HG03378 (cell line): ENCODE results near the gene PTPRT.
"Not testable (repeated sequence)": the region's sequence is repeated elsewhere in the genome, so short reads cannot be mapped to it uniquely, and the experiment has no call there.

Experiments
- ATAC-seq: cut with Tn5 transposase; IDR thresholded peaks from one replicate; pipeline ENCODE4 v1.9.1; 2021; ENCODE audit warnings: mild to moderate bottlenecking, moderate library complexity; ENCODE audit not compliant: unreplicated experiment

PTPRT gene

DNA sequence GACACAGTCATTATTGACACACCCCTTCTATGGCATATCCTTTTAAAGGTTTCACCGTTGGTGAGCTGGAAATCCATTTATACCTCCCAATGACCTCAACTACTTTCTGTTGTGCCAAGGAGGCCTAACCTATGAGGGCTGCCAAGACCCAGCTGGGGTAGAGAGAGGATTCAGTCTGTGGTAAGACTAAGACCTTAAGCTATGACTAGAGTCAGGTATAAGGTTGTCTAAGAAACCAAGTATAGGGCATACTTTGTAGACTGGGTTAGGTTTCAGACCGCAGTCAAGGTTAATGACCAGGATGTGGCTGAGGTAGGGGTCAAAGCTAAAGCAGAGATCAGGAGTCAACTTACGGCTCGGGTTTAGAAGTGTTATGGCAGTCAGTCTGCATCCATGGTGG, 930.3 kb downstream of the PTPRT start:
- no peak for ATAC-seq

DNA sequence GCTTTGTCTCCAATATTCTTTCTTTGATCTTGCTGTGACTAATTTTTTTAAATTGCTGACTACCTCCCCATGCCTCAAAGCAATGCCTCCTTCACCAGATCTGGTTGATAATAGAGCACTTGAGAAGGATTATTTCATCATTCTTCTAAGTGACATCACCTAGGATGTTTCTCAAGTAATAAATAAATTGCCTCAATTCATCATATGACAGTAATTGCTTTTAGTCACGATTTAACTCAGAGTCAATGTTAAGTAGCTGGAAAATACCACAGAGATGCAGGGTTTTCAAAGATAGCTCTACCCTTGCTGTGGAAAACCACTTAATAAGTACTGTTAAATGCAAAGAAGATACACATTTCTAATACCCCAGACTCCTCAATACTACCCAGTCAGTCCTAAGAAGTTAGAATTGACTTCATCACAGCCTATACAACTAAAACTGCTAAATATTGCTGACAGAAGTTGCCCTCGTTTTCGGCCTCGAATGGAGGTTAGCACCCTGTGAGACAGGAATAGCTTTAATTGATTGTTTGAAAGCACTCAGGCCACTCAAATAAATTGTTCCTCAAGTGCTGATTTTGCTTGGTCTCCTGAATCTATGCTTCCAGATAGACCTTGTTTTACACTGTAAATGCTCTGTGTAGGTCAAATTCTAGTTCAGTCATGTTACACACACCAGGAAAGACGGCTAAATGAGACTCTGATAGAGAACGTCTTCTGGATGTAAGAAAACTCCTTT, 931.0 kb downstream of the PTPRT start:
- no peak for ATAC-seq

DNA sequence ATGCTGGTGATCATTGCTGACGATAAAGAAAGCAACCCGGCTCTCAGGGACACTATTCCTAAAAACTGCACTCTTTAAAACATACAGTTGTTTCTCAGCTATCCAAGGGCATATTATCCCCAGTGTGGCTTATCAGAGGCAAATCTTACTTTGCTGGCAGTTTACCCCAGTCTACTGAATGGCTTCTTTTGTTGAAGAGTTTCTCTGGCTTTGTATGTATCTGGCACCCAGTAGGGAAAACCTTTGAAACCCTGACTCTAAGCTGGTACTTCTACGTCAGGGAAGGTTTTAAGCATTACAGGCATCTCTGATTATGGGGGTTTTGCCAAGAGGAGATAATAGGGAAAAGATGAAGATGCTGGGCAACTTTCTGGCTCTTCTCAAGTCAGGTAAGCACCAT, 933.9 kb downstream of the PTPRT start:
- no peak for ATAC-seq

DNA sequence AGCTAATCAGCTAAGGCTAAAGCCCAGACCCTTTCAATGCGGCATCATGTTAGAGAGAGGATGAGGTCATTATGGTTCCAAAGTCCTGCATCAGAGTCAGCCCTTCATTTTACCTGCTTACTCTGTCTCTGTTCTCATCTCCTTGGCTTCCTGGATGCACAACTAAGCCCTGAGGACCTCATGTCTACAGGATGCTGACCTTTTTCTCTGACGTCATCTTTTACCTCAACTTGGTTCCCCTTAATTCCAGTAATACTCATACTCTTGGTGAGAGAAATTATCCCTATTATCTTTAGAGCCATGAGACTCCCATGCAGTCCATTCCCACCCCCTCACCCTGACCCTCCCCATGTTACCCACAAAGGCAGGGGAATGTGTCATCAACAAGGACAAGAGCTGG, 935.0 kb downstream of the PTPRT start:
- ATAC-seq, result no peak

DNA sequence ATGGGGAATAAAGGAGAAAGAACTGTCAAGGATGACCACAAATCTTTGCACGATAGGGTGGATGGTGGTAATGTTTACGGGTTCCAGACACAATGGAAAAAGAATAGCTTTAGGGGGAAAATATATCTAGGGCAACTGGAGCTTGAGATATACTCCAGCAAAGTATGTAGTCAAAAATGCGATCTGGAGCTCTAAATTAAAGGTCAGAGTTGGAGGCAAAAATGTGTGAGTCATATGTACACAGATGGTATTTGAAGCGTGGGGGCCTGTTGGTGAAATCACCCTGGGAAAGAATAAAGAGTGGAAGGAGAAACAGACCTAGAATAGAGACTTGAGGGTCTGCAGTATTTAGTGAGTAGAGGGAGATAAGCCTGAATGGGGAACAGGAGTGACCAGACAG, 937.6 kb downstream of the PTPRT start:
- ATAC-seq, result no peak

DNA sequence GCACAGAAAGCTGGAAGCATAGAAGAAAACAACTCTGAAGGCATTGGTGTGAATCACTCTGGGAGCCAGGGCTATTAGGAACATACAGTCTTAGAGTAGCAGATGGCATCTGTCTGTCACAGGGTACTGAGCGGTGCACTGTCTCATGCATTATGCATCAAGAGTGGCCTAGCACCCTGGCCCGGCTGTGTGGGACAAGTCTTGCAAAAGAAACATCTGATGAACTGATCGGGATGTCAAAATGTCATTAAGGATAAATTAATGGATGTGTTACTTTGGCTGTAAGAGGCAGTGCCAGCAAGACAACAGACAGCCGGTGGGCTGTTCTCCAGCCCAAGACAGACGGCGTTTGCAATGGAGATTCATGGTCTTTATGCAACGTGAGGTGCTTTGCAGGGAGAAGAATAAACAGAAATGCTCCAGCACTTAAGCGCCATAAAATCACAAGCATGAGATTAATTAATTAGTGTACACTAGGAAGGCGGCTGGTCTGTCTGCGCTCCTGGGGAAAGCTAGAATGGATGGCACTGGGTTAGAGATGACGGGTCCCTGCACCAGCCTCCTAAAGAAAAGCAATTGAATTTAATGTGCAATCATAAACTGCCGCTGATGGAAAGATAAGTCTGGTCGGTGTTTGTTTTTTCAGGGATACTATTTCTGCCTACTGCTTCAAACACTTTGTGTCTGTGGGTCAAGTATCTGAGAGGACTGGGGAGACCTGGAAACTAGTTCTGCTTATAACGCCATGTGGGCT, 970.9 kb downstream of the PTPRT start:
- ATAC-seq, result no peak

DNA sequence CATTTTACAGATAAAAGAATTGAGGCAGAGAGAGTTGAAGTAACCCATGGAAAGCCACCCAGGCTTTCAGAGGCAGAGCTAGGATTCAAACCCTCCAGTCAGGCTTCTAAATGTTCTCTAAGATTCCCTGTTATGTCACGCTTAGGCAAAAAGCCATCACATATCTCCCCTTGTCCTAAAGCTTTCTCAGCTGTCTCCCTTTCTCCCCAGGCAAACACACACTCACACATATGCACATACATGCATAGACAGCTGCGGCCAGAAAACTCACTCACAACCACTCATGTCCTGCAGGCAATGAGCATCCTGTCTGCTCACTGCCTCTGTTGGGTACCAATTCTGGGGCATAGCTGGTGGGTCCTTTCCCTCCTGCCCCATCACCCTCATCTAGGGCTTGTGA, 975.6 kb downstream of the PTPRT start:
- ATAC-seq, result no peak

DNA sequence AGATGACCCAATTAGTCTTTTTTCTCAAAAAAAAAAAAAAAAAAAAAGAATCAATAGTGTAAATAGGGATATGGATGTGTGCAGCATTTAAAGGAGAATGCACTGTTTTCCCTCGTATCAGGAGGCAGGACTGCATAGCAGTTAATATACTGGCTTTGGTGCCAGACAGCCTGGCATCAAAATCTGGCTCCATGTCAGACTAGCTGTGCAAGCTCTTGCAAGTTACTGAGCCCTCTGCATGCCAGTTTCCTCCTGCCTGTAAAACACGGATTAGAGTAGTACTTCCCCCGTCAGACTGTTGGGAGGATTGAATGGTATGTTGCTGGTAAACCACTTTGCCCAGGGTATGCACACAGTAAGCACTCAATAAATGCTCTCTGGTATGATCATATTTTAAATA, 977.3 kb downstream of the PTPRT start:
- no peak for ATAC-seq

DNA sequence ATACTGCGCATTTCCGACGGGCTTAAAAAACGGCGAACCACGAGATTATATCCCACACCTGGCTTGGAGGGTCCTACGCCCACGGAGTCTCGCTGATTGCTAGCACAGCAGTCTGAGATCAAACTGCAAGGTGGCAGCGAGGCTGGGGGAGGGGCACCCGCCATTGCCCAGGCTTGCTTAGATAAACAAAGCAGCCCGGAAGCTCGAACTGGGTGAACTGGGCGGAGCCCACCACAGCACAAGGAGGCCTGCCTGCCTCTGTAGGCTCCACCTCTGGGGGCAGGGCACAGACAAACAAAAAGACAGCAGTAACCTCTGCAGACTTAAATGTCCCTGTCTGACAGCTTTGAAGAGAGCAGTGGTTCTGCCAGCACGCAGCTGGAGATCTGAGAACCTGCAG, 983.1 kb downstream of the PTPRT start:
- not testable (repeated sequence) for ATAC-seq

DNA sequence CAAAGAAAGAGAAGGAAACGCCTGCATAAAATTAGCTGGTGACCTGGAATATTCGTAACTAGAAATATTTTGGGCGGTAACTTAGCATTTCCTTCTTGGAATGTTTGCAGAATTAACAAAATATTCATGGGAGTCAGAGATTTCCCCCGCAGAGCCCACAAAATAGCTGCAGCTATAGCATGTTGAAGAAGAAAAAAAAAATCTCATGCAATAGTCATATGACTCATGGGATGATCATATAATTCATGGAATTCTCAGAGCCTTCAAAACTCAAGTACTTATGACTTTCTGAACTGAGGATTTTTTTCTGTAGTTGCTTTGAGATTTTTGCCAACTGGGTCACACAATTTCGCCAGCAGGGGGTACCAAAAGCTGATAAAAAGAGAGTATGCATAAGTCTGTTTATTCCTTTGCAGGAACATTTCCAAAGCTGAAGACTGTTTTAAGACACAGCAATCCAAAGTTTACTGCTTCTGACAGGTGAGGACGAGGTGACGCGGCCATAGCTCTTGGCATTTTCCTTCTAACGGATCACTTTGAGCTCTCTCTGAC, 985.5 kb downstream of the PTPRT start:
- ATAC-seq, result no peak

DNA sequence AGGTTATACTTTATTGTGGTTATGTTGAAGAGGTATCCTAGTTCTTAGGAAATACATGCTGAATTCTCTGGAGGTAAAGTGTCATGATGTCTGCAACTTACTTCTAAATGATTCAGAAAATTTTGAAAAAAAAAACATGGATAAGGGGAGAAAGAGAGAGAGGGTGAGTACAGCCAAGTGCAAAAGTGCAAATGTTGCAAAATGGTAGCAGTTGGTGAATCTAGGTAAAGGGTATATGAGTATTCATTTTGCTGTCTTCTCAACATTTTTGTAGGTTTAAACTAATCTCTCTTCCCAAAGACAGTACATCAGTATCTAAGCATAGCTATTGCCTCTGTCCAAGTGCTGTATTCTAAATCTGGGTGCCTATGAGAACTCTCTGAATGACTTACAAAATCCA, 992.1 kb downstream of the PTPRT start:
- ATAC-seq, result no peak

DNA sequence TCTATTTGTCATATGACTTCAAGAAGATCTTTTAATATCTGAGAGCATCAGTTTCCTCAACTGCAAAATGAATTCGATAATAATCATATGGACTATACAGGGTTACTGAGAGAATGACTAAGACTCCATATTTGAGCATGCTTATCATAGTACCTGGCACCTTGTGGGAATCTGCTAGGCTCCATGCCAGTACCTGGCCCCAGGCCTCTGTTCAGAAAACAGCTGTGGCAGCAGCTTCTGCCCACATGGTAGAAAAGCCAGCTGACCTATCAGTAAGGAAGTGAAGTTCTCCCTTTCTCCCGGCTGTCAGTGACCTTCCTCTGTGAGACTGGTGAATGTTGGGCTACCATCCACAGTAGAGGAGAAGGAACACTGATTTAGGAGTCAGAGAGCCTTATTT, 996.6 kb downstream of the PTPRT start:
- no peak for ATAC-seq

DNA sequence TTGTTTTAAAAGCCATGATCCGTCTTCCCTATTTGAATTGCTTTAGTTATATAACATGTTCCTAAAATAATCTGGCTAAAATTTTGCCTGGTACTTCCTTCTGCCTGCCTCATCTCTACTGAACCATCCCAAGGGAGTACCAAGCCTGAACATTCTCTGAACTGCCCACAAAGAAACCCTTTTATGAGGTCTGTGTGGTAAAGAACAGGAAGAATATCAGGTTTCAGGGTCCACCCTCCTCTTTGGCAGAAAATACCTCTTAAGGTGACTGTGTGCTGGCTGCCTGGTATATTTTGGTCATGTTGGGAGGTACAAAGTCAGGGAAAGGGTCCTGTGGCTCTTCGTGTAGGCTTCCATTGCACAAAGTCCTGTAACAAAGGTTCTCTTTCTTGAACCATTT, 997.4 kb downstream of the PTPRT start:
- no peak for ATAC-seq

DNA sequence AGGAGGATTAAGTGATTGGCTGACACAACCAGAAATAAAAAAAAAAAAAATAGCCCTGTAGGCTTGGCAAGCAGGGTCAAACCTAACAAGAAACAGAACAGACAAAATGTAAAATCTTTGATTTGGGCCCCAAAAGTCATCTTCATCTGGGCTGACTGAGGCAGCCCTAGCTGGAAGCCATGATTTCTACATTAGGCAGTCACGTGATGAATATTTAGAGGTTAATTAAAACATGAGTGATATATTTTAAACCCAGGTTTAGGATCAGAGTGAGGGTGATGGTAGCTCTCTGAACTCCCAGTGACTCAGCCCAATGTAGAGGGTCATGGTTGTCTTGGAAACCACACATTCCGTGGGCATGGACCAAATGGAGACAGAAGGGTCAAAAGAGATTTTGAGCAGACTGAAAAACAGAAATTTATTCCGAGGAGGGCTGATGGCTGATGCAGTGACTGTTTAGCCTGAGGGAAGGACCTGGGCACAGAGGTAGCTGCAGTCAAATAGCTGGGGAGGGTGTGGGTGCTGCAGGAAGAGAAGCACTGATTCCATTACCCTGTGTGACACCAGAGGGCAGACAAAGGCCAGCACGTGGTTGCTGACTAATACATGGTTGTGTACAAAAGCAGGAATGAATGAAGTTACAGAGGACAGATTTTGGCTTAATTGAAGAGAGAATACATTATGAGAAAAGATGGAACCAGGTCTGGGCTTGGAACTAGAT, 998.4 kb downstream of the PTPRT start:
- no peak for ATAC-seq

DNA sequence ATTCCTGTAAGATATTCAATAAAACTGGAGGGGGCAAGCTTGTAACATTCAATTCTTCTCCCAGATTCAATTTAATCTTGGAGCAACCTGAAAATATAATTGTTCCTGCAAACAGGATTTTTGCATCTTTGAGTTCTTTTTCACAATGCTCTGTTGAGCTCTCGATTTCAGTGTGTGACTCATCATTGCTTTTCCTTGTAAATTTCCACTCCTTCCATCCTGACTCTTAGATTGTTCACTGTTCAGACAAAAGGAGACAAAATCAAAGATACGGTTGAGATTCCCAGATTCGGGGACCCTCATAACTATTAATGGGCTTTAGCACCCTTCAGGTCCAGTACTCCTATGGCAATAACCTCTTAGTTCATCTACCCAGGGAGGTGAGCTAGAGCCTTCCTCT, 999.6 kb downstream of the PTPRT start:
- ATAC-seq, result no peak

DNA sequence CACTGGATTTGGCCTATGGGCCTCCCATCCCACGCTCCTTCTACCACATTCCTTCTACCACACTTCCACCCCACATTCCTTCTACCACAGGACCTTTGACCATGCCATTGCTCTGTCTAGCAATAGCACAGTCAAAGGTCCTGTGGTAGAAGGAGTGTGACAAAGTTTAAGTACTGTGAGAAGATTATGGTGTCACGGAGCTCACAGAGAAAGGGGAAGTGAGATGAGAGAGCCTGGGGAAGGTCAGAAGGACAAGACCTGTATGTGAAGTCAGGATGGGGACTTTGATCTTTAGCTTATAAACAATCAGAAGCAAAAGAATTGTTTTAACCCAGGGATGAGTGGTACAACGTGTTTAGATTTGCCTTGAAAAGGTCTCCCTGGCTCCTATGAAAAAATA, 1003.4 kb downstream of the PTPRT start:
- ATAC-seq, result no peak

DNA sequence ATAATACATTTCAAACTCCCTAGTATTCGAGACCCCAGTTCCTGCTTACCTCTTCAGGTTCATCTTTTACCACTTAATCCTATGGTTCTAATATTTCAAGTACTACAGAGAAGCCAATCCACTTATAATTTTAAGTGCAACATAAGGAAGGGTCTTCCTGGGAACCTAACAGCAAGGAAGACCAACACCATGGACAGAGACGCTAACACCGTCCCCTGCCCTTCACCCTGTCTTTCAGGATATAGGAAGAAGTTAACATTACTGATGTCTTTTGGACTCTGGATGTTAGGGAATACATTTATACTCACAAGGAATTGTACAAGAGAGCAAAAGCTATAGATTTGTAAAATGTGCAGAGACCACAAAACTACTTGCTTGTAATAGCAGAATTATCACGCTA, 1006.6 kb downstream of the PTPRT start:
- ATAC-seq, result no peak

DNA sequence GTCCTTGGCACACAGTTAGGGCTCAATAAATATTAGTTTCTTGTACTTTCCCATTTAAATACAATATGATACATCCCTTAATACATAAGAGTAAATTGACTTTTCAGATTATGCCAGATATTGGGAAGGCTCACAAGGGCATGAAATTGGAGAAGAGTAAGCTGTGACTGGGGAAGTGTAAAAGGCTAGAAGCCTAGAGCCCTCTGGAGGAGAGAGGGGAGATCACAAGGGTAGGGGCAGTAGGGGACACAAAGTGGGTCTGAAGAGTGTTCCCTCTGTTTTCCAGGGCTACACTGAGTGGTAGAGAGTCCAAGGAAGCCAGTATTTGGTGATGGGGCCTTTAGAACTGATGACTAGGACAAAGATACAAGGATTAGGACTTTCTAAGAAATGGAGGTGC, 1008.6 kb downstream of the PTPRT start:
- no peak for ATAC-seq

DNA sequence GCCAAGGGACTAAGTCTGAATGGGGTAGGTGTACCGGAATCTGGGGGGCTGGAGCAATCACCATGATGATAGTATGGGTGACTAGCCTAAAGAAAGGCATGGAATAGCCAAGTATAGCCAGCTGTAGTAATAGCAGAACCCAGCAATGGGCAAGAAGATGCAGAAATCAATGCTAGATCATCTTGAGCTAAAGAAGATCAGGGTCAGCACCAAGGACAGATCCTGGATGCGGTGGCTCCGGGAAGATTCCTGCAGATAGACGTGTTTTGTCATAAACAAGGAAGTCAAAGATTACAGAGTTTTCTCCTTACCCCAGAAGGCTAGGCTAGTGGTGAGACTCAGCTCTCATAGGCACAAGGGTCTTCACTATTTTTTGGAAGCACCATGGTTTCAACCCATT, 1009.9 kb downstream of the PTPRT start:
- no peak for ATAC-seq

DNA sequence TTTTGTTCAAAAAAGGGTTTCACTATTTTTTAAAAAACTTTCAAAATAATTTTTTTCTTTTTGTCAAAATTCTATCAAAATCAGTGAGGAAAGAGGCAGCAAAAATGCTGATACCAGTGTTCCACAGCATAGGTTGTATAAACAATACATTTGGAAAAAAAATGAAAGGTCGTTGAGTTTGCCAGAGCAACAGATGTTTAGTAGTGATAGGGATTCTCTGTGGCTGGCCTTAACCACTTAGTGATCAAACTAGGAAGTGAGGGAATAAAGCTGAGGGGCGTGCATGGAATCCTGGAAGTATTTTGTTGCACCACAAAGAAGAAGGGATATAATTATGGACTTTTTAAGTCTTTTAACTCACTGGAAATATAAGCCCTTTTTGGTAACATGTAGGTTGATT, 1016.3 kb downstream of the PTPRT start:
- ATAC-seq, result no peak

DNA sequence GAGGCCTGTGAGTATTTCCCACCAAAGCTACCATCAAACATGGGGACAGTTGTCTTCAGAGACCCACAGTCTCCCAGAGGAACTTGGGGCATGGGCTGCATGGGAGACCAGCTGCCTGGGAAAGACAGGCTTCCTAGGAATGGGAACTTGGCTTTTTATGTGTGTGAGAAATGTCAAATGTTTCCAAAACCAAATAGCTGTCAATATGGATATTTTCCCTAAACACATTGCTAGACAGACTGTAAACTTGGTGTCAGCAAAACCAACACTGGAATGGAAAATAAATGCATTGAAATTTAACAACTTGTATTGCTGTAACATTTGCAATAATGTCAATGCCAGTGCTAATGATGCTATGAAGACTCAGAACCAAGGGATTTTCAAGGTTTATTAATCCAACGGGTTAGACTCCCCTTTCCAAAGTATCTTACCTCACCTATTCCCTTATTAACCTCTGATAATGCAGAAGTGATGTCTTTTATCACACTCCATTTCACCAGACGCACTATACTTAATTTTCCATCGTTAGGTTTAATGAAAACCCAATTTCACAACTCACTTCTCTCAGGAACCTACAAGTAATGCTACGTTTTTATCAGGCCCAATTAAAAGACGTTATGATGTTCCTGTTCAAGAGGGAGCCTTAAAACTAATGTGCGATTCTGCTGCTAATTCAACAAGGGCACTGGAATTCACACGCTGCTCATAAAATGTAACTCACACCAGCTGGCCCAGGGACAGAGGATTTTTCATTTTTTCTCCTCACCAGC, 1025.4 kb downstream of the PTPRT start:
- no peak for ATAC-seq
